ENCODE results near the gene NFE2.

The NFE2 gene

DNA sequence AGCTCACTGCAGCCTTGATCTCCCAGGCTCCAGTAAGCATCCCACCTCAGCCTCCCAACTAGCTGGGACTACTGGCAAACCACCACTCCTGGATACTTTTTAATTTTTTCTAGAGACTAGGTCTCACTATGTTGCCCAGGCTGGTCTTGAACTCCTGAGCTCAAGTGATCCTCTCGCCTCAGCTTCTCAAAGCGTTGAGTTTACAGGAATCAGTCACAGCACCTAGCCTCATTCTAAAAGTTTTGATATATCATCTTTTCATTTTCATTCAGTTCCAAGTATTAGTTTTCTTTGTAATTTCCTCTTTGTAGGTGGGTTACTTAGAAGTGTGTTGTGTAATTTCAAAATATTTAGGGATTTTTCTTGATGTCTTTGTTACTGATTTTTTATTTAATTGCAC lies 30.5 kb downstream of the NFE2 start:
- Histone ChIP-seq H3K9me3 (ENCODE audit: insufficient read depth, low read length) (no peaks in the 10 kb centered on the region), H3K9ac (ENCODE audit: insufficient read length, low read depth) (no peak overlapping the region), H3K4me3 (ENCODE audit: insufficient read length, low read depth) (no peak overlapping the region), H3K4me1 (ENCODE audit: insufficient read depth, insufficient read length) (no peaks in the 10 kb centered on the region), H3K27me3 (ENCODE audit: insufficient read depth, insufficient read length) (no peaks in the 10 kb centered on the region), H3K36me3 (ENCODE audit: insufficient read depth, insufficient read length, low read length) (peaks cover 36% of the 10 kb centered on the region)
- TF ChIP-seq SUZ12 (IDR thresholded peaks at IDR 0.05; ENCODE audit: extremely low read depth, insufficient read depth, insufficient read length) = no peak
- TF ChIP-seq ZNF274 (IDR thresholded peaks at IDR 0.05; ENCODE audit: low read depth, low read length) = no peak
- no peak for TF ChIP-seq YY1 (IDR thresholded peaks at IDR 0.05; ENCODE audit: insufficient read depth, insufficient read length)
- no peak for DNase-seq (ENCODE audit: low read depth, low spot score)

DNA sequence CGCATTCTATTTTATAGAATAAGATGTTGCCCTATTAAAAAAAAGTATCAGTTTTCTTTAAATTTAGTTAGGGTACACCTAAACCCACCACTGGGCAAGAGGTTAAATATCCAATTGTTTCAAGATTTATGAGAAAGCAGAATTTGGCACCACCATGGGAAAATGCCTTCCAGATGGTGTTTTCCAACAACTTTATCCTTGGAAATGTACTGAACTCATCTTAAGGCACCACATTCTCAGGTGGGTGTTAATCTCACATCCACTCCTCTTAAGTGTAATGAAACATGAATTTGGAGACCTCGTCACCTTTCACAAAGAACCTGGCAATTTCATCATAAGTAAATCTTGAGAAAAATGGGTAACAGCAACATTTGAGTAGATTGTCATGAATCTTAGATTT lies 34.0 kb downstream of the NFE2 start:
- Histone ChIP-seq H3K4me1 (ENCODE audit: insufficient read depth, insufficient read length) (peaks cover under 1% of the 10 kb centered on the region), H3K36me3 (ENCODE audit: insufficient read depth, insufficient read length, low read length) (peaks cover 11% of the 10 kb centered on the region), H3K9me3 (ENCODE audit: insufficient read depth, low read length) (no peaks in the 10 kb centered on the region), H3K27me3 (ENCODE audit: insufficient read depth, insufficient read length) (no peaks in the 10 kb centered on the region), H3K9ac (ENCODE audit: insufficient read length, low read depth) (no peak overlapping the region), H3K4me3 (ENCODE audit: insufficient read length, low read depth) (no peak overlapping the region)
- DNase-seq (ENCODE audit: low read depth, low spot score) = no peak
- TF ChIP-seq YY1 (IDR thresholded peaks at IDR 0.05; ENCODE audit: insufficient read depth, insufficient read length) (no peak), SUZ12 (IDR thresholded peaks at IDR 0.05; ENCODE audit: extremely low read depth, insufficient read depth, insufficient read length) (no peak), ZNF274 (IDR thresholded peaks at IDR 0.05; ENCODE audit: low read depth, low read length) (no peak)

DNA sequence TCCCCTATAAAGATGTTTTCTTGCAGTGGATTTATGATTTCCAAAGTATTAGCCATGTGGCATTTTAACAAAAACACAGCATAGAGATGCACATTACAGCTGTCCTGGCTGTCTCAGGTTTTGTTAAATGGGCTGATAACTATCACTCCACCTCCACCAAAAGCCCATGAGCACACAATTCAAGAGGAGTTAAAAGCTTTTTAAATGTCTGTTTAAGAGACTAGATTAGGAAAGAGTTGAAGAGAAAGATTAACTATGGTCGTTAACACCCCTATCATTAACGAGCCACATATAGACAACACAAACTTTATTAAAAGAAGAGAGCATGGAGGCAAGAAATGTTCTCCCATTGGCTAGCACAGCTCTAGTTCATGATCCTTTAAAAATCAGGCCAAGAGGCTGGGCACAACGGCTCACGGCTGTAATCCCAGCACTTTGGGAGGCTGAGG lies 35.4 kb downstream of the NFE2 start:
- H3K4me1 ChIP-seq (ENCODE audit: insufficient read depth, insufficient read length) = peaks cover 3% of the 10 kb centered on the region
- DNase-seq (ENCODE audit: low read depth, low spot score) = no peak
- H3K4me3 ChIP-seq (ENCODE audit: insufficient read length, low read depth) = no peak overlapping the region
- H3K9ac ChIP-seq (ENCODE audit: insufficient read length, low read depth) = no peak overlapping the region
- TF ChIP-seq SUZ12 (IDR thresholded peaks at IDR 0.05; ENCODE audit: extremely low read depth, insufficient read depth, insufficient read length) (no peak), YY1 (IDR thresholded peaks at IDR 0.05; ENCODE audit: insufficient read depth, insufficient read length) (no peak), ZNF274 (IDR thresholded peaks at IDR 0.05; ENCODE audit: low read depth, low read length) (no peak)
- peaks cover 5% of the 10 kb centered on the region for H3K36me3 ChIP-seq (ENCODE audit: insufficient read depth, insufficient read length, low read length)
- H3K27me3 ChIP-seq (ENCODE audit: insufficient read depth, insufficient read length) = no peaks in the 10 kb centered on the region
- no peaks in the 10 kb centered on the region for H3K9me3 ChIP-seq (ENCODE audit: insufficient read depth, low read length)

GRCh38 chr12:54262403-54262925 lies 38.4 kb downstream of the NFE2 start:
- Histone ChIP-seq H3K27me3 (ENCODE audit: insufficient read depth, insufficient read length) (no peaks in the 10 kb centered on the region), H3K9ac (ENCODE audit: insufficient read length, low read depth) (no peak overlapping the region), H3K4me3 (ENCODE audit: insufficient read length, low read depth) (no peak overlapping the region), H3K36me3 (ENCODE audit: insufficient read depth, insufficient read length, low read length) (peaks cover 2% of the 10 kb centered on the region), H3K9me3 (ENCODE audit: insufficient read depth, low read length) (no peaks in the 10 kb centered on the region), H3K4me1 (ENCODE audit: insufficient read depth, insufficient read length) (peaks cover 3% of the 10 kb centered on the region)
- no peak for TF ChIP-seq YY1 (IDR thresholded peaks at IDR 0.05; ENCODE audit: insufficient read depth, insufficient read length)
- DNase-seq (ENCODE audit: low read depth, low spot score) = no peak

- Histone ChIP-seq H3K27me3 (ENCODE audit: insufficient read depth, insufficient read length) (no peaks in the 10 kb centered on the region), H3K4me1 (ENCODE audit: insufficient read depth, insufficient read length) (peaks cover 3% of the 10 kb centered on the region), H3K4me3 (ENCODE audit: insufficient read length, low read depth) (no peak overlapping the region), H3K36me3 (ENCODE audit: insufficient read depth, insufficient read length, low read length) (peaks cover 7% of the 10 kb centered on the region), H3K9ac (ENCODE audit: insufficient read length, low read depth) (no peak overlapping the region), H3K9me3 (ENCODE audit: insufficient read depth, low read length) (no peaks in the 10 kb centered on the region)
- no peak for DNase-seq (ENCODE audit: low read depth, low spot score)
- TF ChIP-seq SUZ12 (IDR thresholded peaks at IDR 0.05; ENCODE audit: extremely low read depth, insufficient read depth, insufficient read length) (no peak), YY1 (IDR thresholded peaks at IDR 0.05; ENCODE audit: insufficient read depth, insufficient read length) (no peak), ZNF274 (IDR thresholded peaks at IDR 0.05; ENCODE audit: low read depth, low read length) (no peak)
Observed at GRCh38 chr12:54261815-54262402, 38.9 kb downstream of the NFE2 start.

DNA sequence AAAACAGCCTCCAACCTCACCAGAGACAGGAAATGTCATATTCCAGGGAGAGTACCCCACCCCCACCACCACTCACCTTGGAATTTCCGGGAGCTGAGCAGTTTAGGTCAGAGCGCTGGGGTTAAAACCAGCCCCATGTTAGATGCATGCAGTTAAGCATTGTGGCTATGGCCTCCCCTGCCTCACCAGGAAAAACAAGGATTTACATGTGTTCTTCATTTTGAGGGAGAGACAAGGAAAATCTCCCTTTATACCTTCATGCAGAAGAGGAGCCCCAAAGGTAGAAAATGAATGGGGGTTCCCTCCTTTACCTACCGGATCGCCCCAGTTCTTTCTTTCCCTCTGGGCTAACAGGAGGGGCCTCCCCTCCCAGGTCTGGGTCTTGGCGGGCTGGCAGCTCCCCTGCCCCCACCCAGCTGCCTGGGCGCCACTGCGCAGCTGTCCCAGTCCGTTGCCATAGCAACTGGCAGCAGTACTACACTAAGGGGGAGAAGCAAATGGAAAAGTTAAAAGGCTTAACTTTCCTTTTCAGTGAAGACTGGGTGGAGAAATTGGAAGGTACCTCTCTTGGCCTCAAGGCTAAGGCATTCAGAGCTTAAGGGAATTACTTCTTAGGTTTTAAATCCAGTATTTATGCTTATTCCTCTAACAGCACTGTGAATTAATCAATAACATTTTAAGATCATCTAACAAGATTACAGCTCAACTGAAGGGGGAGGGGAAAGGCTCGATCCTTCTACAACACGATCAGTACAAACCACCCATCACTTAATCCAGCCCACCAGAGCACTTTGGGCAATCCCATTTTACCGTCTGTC lies 41.4 kb downstream of the NFE2 start:
- peak overlapping the region; percentile 85 for H3K9ac ChIP-seq (ENCODE audit: insufficient read length, low read depth)
- H3K27me3 ChIP-seq (ENCODE audit: insufficient read depth, insufficient read length) = no peaks in the 10 kb centered on the region
- H3K4me1 ChIP-seq (ENCODE audit: insufficient read depth, insufficient read length) = peaks cover 3% of the 10 kb centered on the region
- peak overlapping the region; percentile 35 for H3K4me3 ChIP-seq (ENCODE audit: insufficient read length, low read depth)
- peaks cover 28% of the 10 kb centered on the region for H3K36me3 ChIP-seq (ENCODE audit: insufficient read depth, insufficient read length, low read length)
- H3K9me3 ChIP-seq (ENCODE audit: insufficient read depth, low read length) = no peaks in the 10 kb centered on the region
- DNase-seq (ENCODE audit: low read depth, low spot score) = peak; percentile 96
- TF ChIP-seq SUZ12 (IDR thresholded peaks at IDR 0.05; ENCODE audit: extremely low read depth, insufficient read depth, insufficient read length) = no peak
- no peak for TF ChIP-seq ZNF274 (IDR thresholded peaks at IDR 0.05; ENCODE audit: low read depth, low read length)
- TF ChIP-seq YY1 (IDR thresholded peaks at IDR 0.05; ENCODE audit: insufficient read depth, insufficient read length) = no peak

DNA sequence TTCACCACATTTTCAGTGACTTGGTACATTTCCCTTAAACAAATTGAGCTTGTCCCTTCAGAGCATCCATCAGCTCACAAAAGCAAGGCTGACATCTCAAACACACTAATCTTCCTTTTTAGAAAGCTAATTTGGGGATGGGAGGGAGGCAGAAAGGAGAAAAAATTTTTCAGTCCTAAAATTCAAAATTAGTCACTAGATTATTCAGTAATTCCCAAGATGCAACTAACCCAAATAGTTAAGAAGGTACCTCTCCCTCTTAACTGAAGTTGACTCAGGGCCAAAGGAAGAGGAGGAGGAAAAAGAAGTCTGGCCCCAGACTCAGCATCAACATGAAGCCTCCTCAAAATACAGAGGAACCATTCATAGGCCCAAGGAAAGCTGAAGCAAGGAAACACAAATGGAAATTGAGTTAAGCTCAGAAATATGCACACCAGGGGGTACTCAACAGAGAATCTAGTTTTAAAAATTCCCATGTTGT lies 42.6 kb downstream of the NFE2 start:
- Histone ChIP-seq H3K9ac (ENCODE audit: insufficient read length, low read depth) (peak overlapping the region; percentile 14), H3K4me3 (ENCODE audit: insufficient read length, low read depth) (no peak overlapping the region), H3K27me3 (ENCODE audit: insufficient read depth, insufficient read length) (no peaks in the 10 kb centered on the region), H3K9me3 (ENCODE audit: insufficient read depth, low read length) (no peaks in the 10 kb centered on the region), H3K36me3 (ENCODE audit: insufficient read depth, insufficient read length, low read length) (peaks cover 39% of the 10 kb centered on the region), H3K4me1 (ENCODE audit: insufficient read depth, insufficient read length) (peaks cover 3% of the 10 kb centered on the region)
- TF ChIP-seq YY1 (IDR thresholded peaks at IDR 0.05; ENCODE audit: insufficient read depth, insufficient read length) = no peak
- TF ChIP-seq SUZ12 (IDR thresholded peaks at IDR 0.05; ENCODE audit: extremely low read depth, insufficient read depth, insufficient read length) = no peak
- no peak for TF ChIP-seq ZNF274 (IDR thresholded peaks at IDR 0.05; ENCODE audit: low read depth, low read length)
- no peak for DNase-seq (ENCODE audit: low read depth, low spot score)

Measured in NT2/D1 (cell line).